NCI-H2107 (cell line): Measurements from ENCODE around the gene C20orf173.
A peak's percentile ranks its signal among the peaks of the same experiment; 100 is the strongest.
"Not testable (repeated sequence)": the region's sequence is repeated elsewhere in the genome, so short reads cannot be mapped to it uniquely, and the experiment has no call there.

Source experiments
- DNase-seq: peaks from one replicate; lab custom pipeline; 2025; lab: John Stamatoyannopoulos, UW

C20orf173 gene

GRCh38 chr20:35529552-35529951 is at the start of gene C20orf173:
C20orf173 (minus strand) TSS chr20:35529652; CDS start chr20:35529373, 279 bp downstream.
- no peak for DNase-seq

- no peak for DNase-seq
Observed at GRCh38 chr20:35579196-35579595, 49.7 kb upstream of the C20orf173 start.

- no peak for DNase-seq
Observed at GRCh38 chr20:35578469-35578868, 49.0 kb upstream of the C20orf173 start.

GRCh38 chr20:35576816-35577215 is 47.4 kb upstream of the C20orf173 start:
- no peak for DNase-seq

DNA sequence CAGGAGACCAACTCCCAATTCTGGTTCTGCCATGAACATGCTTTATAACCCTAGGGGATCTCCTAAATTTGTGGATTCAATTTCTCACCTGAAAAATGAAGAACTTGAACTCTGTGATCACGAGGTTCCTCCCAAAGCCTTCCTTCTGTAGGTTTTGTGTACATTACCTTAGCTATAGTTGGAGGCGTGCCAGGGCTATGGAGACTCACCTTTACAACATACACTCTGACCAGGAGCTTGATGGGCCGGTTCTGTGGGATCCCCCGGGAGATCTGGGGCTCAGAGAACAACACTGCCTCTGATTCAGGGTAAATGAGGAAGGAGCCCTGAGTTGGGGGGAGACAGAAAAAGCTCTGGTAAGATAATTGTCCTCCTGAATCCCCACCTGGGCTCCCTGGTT is 46.5 kb upstream of the C20orf173 start:
- no peak for DNase-seq

DNA sequence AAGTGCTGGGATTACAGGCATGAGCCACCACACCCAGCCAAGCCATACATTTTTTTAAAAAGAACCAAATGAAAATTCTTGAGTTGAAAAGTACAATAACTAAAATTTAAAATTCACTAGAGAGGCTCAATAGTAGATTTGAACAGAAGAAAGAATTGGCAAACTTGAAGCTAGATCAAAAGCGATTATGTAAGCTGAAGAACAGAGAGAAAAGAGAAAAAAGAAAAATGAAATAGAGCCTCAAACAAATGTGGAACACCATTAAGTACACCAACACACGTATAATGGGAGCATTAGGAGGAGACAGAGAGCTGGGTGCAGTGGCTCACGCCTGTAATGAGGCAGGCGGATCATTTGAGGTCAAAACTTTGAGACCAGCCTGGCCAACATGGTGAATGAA is 43.4 kb upstream of the C20orf173 start:
- no peak for DNase-seq

- DNase-seq: no peak
Observed at GRCh38 chr20:35571555-35571954, 42.1 kb upstream of the C20orf173 start.

- no peak for DNase-seq
Observed at GRCh38 chr20:35568645-35569044, 39.2 kb upstream of the C20orf173 start.

DNA sequence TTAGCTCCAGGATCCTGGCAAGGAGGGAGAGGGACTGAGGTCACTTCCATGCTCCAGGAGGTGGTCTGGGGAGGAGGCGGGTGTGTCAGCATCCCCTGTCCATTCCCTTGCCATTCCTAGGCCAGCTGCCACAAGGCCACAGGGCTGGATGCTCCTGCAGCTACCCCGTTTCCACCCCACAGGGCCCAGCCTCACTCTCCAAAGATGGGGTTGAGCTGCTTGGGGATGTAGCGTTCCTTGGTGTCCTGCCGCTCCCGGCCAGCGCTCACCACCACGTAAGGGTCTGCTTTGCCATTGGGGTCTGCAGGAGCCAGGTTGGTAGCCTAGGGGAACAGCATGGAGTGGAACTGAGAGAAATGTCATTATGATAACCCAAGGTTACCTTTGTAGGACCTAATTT is 35.5 kb upstream of the C20orf173 start:
- DNase-seq: no peak

GRCh38 chr20:35563834-35564233 is 34.4 kb upstream of the C20orf173 start:
- DNase-seq: no peak

DNA sequence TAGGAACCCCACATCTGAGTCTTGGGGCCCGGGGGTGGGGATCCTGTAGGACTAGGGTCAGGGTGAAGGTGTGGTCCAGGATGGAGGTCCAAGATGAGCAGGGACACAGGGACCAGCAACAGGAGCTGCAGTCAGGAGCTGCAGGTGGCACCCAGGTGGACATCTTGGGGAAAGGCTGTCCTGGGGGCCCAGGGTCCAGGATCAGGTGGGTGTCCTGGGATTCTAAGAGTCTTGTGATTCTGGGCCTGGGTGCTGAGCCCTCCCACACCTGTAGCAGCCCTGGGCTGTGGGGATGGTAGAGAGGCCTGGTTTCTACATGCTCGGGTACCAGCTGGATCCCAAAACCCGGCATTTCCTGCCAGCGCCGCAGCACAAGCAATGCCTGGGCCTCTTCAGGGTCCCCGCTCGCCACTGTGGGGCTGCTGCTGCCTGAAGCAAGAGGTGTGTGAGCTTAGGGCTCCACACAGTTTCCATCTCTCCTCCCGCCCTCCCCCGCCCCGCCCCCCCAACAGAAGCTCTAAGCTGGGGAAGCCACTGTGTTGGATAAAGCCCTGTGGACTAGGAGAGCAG is 33.2 kb upstream of the C20orf173 start:
- DNase-seq: no peak

DNA sequence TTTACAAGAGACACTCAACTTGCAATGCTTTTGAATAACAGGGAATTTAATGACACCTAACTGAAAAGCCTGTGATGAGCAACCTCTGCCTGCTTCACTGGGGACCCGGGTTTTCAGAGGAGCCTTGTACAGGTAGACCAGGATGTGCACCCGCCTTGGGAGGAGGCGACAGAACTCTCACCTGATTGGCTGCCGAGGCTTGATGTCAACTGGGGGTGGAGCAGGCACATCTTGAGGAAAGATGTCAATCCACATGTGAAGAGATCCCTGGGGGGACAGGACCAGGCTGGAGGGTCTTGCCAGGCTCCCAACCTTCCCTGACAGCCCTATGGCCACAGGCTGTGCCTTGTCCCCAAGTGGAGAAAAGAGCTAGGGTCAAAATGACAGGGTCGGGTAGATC is 32.2 kb upstream of the C20orf173 start:
- no peak for DNase-seq

DNA sequence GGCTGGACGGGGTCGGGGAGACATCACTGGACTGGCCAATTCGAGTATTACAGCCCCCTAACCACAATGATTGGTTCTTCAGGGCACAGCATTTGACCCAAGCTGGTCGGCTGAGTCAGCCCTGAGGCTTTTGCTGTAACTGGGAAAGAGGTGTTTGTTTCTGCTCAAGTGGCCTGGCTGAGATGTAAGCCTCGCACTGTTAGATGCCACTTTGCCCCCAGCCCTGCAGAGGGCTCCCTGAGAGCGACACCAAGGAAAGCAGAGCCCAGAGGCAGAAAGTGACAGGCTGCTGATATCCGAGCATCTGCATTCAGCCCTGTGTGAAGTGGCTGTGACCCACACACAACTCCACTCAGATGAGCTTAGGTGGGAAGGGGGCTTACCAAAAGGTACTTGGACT is 31.8 kb upstream of the C20orf173 start:
- DNase-seq: peak; percentile 3

- DNase-seq: no peak
Observed at GRCh38 chr20:35560541-35560940, 31.1 kb upstream of the C20orf173 start.

DNA sequence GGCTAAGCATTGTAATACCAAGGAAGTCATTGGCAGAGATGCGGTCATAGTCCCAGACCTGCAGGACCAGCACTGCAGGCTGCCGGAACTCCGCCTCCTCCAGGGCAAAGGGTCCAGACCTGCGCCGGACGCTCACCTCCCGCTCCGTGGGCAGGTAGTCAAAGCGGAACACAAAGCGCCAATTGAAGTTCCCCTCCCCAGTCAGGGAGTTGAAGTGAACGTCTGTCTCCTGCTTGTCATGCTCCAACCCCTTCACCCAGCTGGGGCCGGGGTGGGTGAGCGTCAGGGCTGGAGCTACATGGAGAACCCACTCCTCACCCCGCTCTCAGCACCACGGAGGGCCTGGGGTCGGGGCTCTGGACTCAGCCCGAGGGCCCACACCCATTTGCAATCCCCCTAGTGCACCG is 30.7 kb upstream of the C20orf173 start:
- no peak for DNase-seq

GRCh38 chr20:35559042-35559693 is 29.7 kb upstream of the C20orf173 start:
- no peak for DNase-seq

- no peak for DNase-seq
Observed at GRCh38 chr20:35558451-35558850, 29.0 kb upstream of the C20orf173 start.

- DNase-seq: no peak
Observed at GRCh38 chr20:35556871-35557270, 27.4 kb upstream of the C20orf173 start.

GRCh38 chr20:35555951-35556645 is 26.6 kb upstream of the C20orf173 start:
- DNase-seq: no peak

DNA sequence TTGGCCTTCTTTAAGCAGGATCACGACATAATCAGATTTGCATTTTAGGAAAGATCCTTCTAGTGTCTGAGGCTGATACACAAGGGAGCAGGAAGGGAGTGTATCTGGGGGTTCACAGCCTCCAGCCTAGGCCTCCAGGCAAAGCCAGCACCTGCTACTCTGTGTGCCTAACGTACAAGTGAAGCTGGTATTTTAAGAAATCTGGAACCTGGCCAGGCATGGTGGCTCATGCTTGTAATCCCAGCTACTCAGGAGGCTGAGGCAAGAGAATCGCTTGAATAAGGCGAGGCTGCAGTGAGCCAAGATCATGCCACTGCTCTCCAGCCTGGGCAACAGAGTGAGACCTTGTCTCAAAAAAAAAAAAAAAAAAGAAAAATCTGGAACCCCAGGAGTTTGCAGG is 26.0 kb upstream of the C20orf173 start:
- not testable (repeated sequence) for DNase-seq

- no peak for DNase-seq
Observed at GRCh38 chr20:35552914-35553313, 23.5 kb upstream of the C20orf173 start.

GRCh38 chr20:35551503-35551902 is 22.1 kb upstream of the C20orf173 start:
- DNase-seq: no peak

GRCh38 chr20:35547329-35547728 is 17.9 kb upstream of the C20orf173 start:
- DNase-seq: no peak
